CD4-positive, alpha-beta T cell (primary cell): ENCODE measurements around the gene EIPR1. TPM values are rescaled to one million over a fixed set of nuclear protein-coding genes. Genes with fewer than 3 reads are reported as not detected.

ENCODE experiments used
- ATAC-seq: fragments of 200-7000 bp; cut with Tn5 transposase; one replicate; pipeline ENCODE4 v1.10.0; 2022; ENCODE audit warnings: mild to moderate bottlenecking; ENCODE audit not compliant: poor library complexity
- CTCF ChIA-PET: fragments of 350-600 bp; sonication (Branson Sonifier 250); formaldehyde crosslinking; loops from one replicate; lab custom pipeline; 2021; ENCODE audit warnings: antibody characterized with exemption, inconsistent platforms; lab: Charles Lee
- POLR2A ChIA-PET: fragments of 350-600 bp; sonication (Branson Sonifier 250); formaldehyde crosslinking; loops from one replicate; lab custom pipeline; 2021; ENCODE audit warnings: antibody characterized with exemption, inconsistent platforms; lab: Charles Lee
- DNase-seq, 14 experiments: peaks; one replicate each; pipeline ENCODE4 v3.0.0-alpha.2; 2013 to 2020; ENCODE audit warnings: mixed read lengths in 2 of 14
- H3K27ac ChIP-seq, 2 donors: one replicate each; pipeline versions ENCODE4 v1.5.1 to v1.7.0; 2013; ENCODE audit warnings: low read length in 2 of 2, low read depth in 1 of 2, mild to moderate bottlenecking in 1 of 2
- H3K27me3 ChIP-seq, 2 experiments: 1 replicate in 1 of 2; 2 replicates in 1 of 2; pipeline versions ENCODE4 v1.6.1 to v1.7.0; 2013; ENCODE audit warnings: low read length in 2 of 2, control low read depth in 1 of 2, mild to moderate bottlenecking in 1 of 2, moderate library complexity in 1 of 2; ENCODE audit not compliant: insufficient read depth in 2 of 2, control insufficient read depth in 1 of 2
- H3K36me3 ChIP-seq: one replicate; pipeline ENCODE4 v1.6.1; 2013; ENCODE audit warnings: low read length, control low read depth; ENCODE audit not compliant: insufficient read depth
- H3K4me1 ChIP-seq: one replicate; pipeline ENCODE4 v1.6.1; 2013; ENCODE audit warnings: low read length, control low read depth; ENCODE audit not compliant: insufficient read depth
- H3K4me3 ChIP-seq: one replicate; pipeline ENCODE4 v1.5.1; 2013; ENCODE audit warnings: mild to moderate bottlenecking, low read length, moderate library complexity
- H3K9me3 ChIP-seq, 2 experiments: 1 replicate in 1 of 2; 2 replicates in 1 of 2; pipeline versions ENCODE4 v1.6.1 to v1.7.0; 2013; ENCODE audit warnings: low read length in 2 of 2, mild to moderate bottlenecking in 2 of 2, control low read depth in 1 of 2, moderate library complexity in 1 of 2; ENCODE audit not compliant: control insufficient read depth in 1 of 2, insufficient read depth in 1 of 2
- H3K27ac Mint-ChIP-seq: one replicate; pipeline ENCODE4 v1.8.0; 2020; ENCODE audit warnings: mixed read lengths
- H3K27me3 Mint-ChIP-seq: one replicate; pipeline ENCODE4 v1.8.0; 2021; ENCODE audit warnings: mixed read lengths
- H3K36me3 Mint-ChIP-seq: one replicate; pipeline ENCODE4 v1.8.0; 2021; ENCODE audit warnings: low read depth, mixed read lengths
- H3K4me1 Mint-ChIP-seq: one replicate; pipeline ENCODE4 v1.8.0; 2021; ENCODE audit warnings: low read depth, mixed read lengths
- H3K4me3 Mint-ChIP-seq: one replicate; pipeline ENCODE4 v1.8.0; 2020; ENCODE audit warnings: mild to moderate bottlenecking, mixed read lengths
- H3K9me3 Mint-ChIP-seq: one replicate; pipeline ENCODE4 v1.8.0; 2020; ENCODE audit warnings: mixed read lengths
- intact Hi-C, 2 experiments: fragments of 100-400 bp; cut with DNase I in 1 of 2; cut with micrococcal nuclease in 1 of 2; formaldehyde crosslinking; loops; one replicate each; pipeline versions ENCODE4 v1.15.1 to v1.9.0; 2023 to 2025; cut with DNase I, micrococcal nuclease
- total RNA-seq, 174 experiments: library from RNA in 2 of 174; stranded (reverse) in 2 of 174; gene quantifications; one replicate each; pipeline ENCODE4 v1.2.3 and lab custom pipeline; 2021 to 2026
- TF ChIP-seq, protein P1 (sequence below): fragments of 200-600 bp; IDR thresholded peaks from one replicate; pipeline ENCODE4 v1.8.0; 2022; ENCODE audit warnings: antibody characterized with exemption, mild to moderate bottlenecking

EIPR1 gene
- total RNA-seq, 2 experiments from 2014 or later: 11.0 to 12.4 TPM

DNA sequence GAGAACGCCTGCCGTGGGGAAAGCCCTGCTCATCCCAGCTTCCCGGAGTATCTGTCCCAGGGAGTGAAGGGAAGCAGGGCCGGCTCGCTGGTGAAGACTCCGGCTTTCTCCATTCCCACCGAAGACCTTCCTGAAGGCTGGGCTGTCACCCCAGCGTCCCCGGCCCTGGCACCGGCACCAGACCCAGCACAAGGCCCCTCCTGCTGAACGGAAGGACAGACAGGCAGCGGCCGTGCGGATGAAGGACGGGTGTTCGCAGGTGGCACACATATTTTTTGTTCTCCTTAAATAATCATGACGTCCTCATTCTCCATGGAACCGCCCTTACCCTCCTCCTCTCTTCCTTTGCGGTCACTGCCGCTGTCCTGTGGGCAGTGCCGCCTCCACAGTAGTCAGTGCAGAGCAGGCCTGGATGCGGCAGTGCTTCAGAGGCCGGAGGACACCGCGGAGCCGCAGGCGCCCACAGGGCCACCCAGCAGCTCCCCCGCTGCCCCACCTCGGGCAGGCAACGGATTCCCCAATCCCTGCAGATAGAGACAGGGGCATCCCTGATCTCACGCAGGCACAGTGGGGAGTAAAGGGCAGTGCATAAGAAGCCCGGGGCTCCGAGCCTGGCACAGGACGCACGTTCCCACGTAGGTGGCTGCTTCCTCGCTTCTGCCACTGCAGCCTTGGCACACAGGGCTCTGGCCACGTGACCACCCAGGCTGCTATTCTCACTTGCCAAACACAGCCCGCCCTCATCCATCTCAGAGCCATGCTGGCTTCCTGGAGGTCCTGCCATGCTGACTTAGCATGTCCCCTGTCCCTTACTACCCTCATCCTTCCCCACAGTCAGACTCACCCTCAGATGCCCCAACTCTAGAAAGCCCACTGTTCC is 229.7 kb downstream of the EIPR1 start:
- H3K9me3 ChIP-seq: peaks cover 0 to 8% of the 10 kb centered on the region in 2 experiments
- Mint-ChIP-seq H3K27ac (no peak overlapping the region), H3K27me3 (no peaks in the 10 kb centered on the region), H3K9me3 (peaks cover 9% of the 10 kb centered on the region), H3K4me3 (no peak overlapping the region), H3K4me1 (no peaks in the 10 kb centered on the region), H3K36me3 (peaks cover 27% of the 10 kb centered on the region)
- intact Hi-C loops: no loop called here
- DNase-seq (peak in 1 of 14 experiments; percentile 25), ATAC-seq (no peak)
- CTCF ChIA-PET: no interaction called here
- no peaks in the 10 kb centered on the region for H3K4me1 ChIP-seq
- TF ChIP-seq, protein P1, sequence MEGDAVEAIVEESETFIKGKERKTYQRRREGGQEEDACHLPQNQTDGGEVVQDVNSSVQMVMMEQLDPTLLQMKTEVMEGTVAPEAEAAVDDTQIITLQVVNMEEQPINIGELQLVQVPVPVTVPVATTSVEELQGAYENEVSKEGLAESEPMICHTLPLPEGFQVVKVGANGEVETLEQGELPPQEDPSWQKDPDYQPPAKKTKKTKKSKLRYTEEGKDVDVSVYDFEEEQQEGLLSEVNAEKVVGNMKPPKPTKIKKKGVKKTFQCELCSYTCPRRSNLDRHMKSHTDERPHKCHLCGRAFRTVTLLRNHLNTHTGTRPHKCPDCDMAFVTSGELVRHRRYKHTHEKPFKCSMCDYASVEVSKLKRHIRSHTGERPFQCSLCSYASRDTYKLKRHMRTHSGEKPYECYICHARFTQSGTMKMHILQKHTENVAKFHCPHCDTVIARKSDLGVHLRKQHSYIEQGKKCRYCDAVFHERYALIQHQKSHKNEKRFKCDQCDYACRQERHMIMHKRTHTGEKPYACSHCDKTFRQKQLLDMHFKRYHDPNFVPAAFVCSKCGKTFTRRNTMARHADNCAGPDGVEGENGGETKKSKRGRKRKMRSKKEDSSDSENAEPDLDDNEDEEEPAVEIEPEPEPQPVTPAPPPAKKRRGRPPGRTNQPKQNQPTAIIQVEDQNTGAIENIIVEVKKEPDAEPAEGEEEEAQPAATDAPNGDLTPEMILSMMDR: no peak
- no peak overlapping the region for H3K4me3 ChIP-seq
- H3K36me3 ChIP-seq: no peaks in the 10 kb centered on the region
- H3K27ac ChIP-seq: no peak overlapping the region
- POLR2A ChIA-PET: no interaction called here
- no peaks in the 10 kb centered on the region for H3K27me3 ChIP-seq

DNA sequence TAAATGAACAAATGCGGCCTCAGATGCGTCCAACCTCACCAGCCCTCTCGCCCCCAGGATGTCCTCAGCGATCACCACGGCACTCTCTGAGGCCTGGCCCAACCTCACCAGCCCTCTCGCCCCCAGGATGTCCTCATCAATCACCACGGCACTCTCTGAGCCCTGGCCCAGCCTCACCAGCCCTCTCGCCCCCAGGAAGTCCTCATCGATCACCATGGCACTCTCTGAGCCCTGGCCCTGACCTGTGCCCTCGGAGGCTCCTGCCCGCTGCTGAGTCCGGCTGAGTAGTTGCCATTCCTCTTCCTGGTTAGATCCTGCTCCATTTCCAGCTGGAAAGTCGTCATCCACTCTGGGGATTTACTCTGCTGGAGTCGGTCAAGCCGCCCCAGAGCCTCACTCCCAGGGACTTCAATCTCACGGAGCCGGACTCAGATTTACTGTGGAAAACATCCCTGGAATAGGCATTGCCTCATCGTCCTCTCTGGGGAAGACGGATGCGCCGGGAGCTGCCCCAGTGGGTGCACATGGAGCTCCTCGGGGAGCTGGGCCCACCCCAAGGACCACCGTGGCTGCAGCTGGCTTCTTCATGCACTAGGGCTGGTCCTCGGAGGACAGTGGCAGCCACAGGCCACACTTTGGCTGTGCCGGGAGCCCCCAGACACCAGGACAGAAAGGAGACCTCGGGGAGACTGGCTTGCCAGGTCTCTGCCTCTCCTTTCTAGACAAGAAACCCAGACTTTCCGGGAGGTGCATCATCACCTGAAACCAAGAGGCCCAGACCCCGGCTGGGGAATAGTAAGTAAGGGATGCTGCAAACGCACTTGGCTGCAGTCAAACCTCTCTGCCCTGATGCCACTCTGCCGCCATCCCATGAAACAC is 230.6 kb downstream of the EIPR1 start:
- TF ChIP-seq, protein P1: no peak
- Mint-ChIP-seq H3K36me3 (peaks cover 19% of the 10 kb centered on the region), H3K4me1 (no peaks in the 10 kb centered on the region), H3K27me3 (no peaks in the 10 kb centered on the region), H3K27ac (no peak overlapping the region), H3K9me3 (peaks cover under 1% of the 10 kb centered on the region), H3K4me3 (no peak overlapping the region)
- no peaks in the 10 kb centered on the region for H3K36me3 ChIP-seq
- POLR2A ChIA-PET: no interaction called here
- intact Hi-C loops: no loop called here
- ATAC-seq (no peak), DNase-seq (peak in 1 of 14 experiments; percentile 20)
- H3K27me3 ChIP-seq: no peaks in the 10 kb centered on the region
- peaks cover 0 to 8% of the 10 kb centered on the region in 2 experiments for H3K9me3 ChIP-seq
- no peak overlapping the region for H3K27ac ChIP-seq
- H3K4me1 ChIP-seq: no peaks in the 10 kb centered on the region
- no peak overlapping the region for H3K4me3 ChIP-seq
- CTCF ChIA-PET: no interaction called here

DNA sequence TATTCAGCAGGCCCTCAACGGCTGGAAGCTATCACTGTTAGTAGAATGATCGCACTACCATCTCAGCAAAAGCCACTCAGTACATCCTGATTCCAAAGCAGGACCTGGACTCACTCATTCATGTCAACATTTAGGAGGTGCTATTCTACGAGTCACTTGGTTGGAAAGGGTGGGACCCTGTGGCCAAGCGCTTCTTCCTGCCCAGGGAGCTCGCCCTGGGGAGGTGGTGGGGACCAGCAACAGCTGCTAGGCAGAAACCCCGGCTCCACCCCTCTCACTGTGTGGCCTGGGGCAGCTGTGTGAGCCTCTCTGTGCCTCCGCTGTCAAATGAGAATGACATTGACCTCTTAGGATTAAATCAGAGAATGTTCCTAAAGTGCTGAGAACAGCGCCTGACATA is 231.4 kb downstream of the EIPR1 start:
- DNase-seq: no peak
- POLR2A ChIA-PET: no interaction called here
- intact Hi-C loops: no loop called here
- H3K36me3 Mint-ChIP-seq: peaks cover 17% of the 10 kb centered on the region
- Histone ChIP-seq H3K4me1 (no peaks in the 10 kb centered on the region), H3K36me3 (no peaks in the 10 kb centered on the region), H3K27me3 (no peaks in the 10 kb centered on the region), H3K9me3 (peaks cover 0 to 5% of the 10 kb centered on the region in 2 experiments), H3K27ac (no peak overlapping the region), H3K4me3 (no peak overlapping the region)
- H3K27ac Mint-ChIP-seq: no peak overlapping the region
- no peak for ATAC-seq
- CTCF ChIA-PET: no interaction called here
- no peaks in the 10 kb centered on the region for H3K4me1 Mint-ChIP-seq
- TF ChIP-seq, protein P1: no peak
- no peak overlapping the region for H3K4me3 Mint-ChIP-seq
- H3K9me3 Mint-ChIP-seq: no peaks in the 10 kb centered on the region
- H3K27me3 Mint-ChIP-seq: no peaks in the 10 kb centered on the region
